ENCODE results near the gene ZNF789. TPM values are rescaled to one million over a fixed set of nuclear protein-coding genes. Genes with fewer than 3 reads are reported as not detected.

The ZNF789 gene
- total and polyA plus RNA-seq, 2 donors (not counting 3 experiments of a cell fraction or from before 2014, with no cell fraction given), result 11.6 to 21.6 TPM

GRCh38 chr7:99535667-99536066 lies 63.0 kb downstream of the ZNF789 start:
- no peak overlapping the region for H3K4me3 ChIP-seq (replicated peaks in 1 of 3; ENCODE audit: insufficient read depth in 1 of 3, low read depth in 1 of 3, low read length in 3 of 3)
- no peak for FAIRE-seq
- H3K27ac ChIP-seq (ENCODE audit: insufficient read depth, low read depth, low read length), result no peak overlapping the region
- no peaks in the 10 kb centered on the region for H3K79me2 ChIP-seq (ENCODE audit: control insufficient read depth, insufficient read depth, low read length)
- no peak overlapping the region for H2AFZ ChIP-seq (ENCODE audit: low read depth, low read length)
- TF ChIP-seq MAX (IDR thresholded peaks at IDR 0.05; ENCODE audit: insufficient read depth, insufficient read length) (no peak), FOS (IDR thresholded peaks at IDR 0.05; ENCODE audit: borderline replicate concordance, insufficient read depth, low read length) (no peak), CTCF (IDR thresholded peaks at IDR 0.05; ENCODE audit: extremely low read depth in 1 of 2, insufficient read depth in 1 of 2, low read depth in 1 of 2, low read length in 2 of 2) (no peak), MYC (IDR thresholded peaks at IDR 0.05; ENCODE audit: low read depth, low read length) (no peak), GATA2 (IDR thresholded peaks at IDR 0.05; ENCODE audit: insufficient read depth, insufficient read length, low read depth, low read length) (no peak), EZH2 (IDR thresholded peaks at IDR 0.05; ENCODE audit: borderline replicate concordance, low read depth, low read length, severe bottlenecking) (no peak), JUN (IDR thresholded peaks at IDR 0.05; ENCODE audit: borderline replicate concordance, insufficient read depth, insufficient read length, low read depth) (no peak), POLR2A (IDR thresholded peaks at IDR 0.05; ENCODE audit: low read depth, low read length) (no peak), POLR2AphosphoS5 (IDR thresholded peaks at IDR 0.05; ENCODE audit: insufficient read depth, low read depth, low read length) (no peak)
- H3K9ac ChIP-seq (replicated peaks; ENCODE audit: extremely low read depth, insufficient read depth, low read length), result no peak overlapping the region
- ChIA-PET POLR2A (interaction anchor here (0.7 kb wide), 1 partner anchor 41 kb away, joined by 3 read pairs; no protein-coding TSS in a partner anchor), CTCF (no interaction called here)
- H3K4me2 ChIP-seq (ENCODE audit: insufficient read depth, low read length), result no peak overlapping the region
- no peaks in the 10 kb centered on the region for H3K4me1 ChIP-seq (ENCODE audit: control insufficient read depth, extremely low read depth, insufficient read depth, low read length)
- H3K9me3 ChIP-seq (replicated peaks; ENCODE audit: control insufficient read depth, insufficient read depth, low read length), result peaks cover 13% of the 10 kb centered on the region
- intact Hi-C loops (cut with micrococcal nuclease) (no loop called here), dilution Hi-C loops (cut with MboI; ENCODE audit: extremely low pct_ligation_motif_present, low sequenced_read_pairs) (no loop called here)
- H4K20me1 ChIP-seq (replicated peaks; ENCODE audit: control insufficient read depth, extremely low read depth, insufficient read depth, low read length), result no peaks in the 10 kb centered on the region
- BruUV-seq (replicated peaks), result no TSS peak
- DNase-seq (ENCODE audit: low read depth, low spot score), result no peak
- no peaks in the 10 kb centered on the region for H3K9me1 ChIP-seq (replicated peaks; ENCODE audit: control insufficient read depth, extremely low read depth, insufficient read depth, low read length)
- H3K27me3 ChIP-seq (ENCODE audit: control insufficient read depth in 2 of 2, insufficient read depth in 2 of 2, low read length in 2 of 2), result no peaks in the 10 kb centered on the region
- H3K36me3 ChIP-seq (ENCODE audit: control insufficient read depth in 2 of 2, extremely low read depth in 1 of 2, insufficient read depth in 2 of 2, low read length in 2 of 2), result peaks cover 12 to 16% of the 10 kb centered on the region in 2 experiments

Other genes with a start within 250 kb of the ZNF789 start
- 0.09 and 0.11 TPM in 2 replicates for gene MYH16, start 200.1 kb upstream of the ZNF789 start, total RNA-seq
- gene MYH16, start 200.1 kb upstream of the ZNF789 start, polyA plus RNA-seq, result 0.01 and 0.03 TPM in 2 replicates
- 243 TPM in 2 replicates for gene ARPC1A, start 147.0 kb upstream of the ZNF789 start, total RNA-seq
- gene ARPC1A, start 147.0 kb upstream of the ZNF789 start, polyA plus RNA-seq, result 171 and 200 TPM in 2 replicates
- 232 and 294 TPM in 2 replicates for gene ARPC1B, start 98.2 kb upstream of the ZNF789 start, total RNA-seq
- 732 and 831 TPM in 2 replicates for gene ARPC1B, start 98.2 kb upstream of the ZNF789 start, polyA plus RNA-seq
- gene PDAP1, start 64.3 kb upstream of the ZNF789 start, total RNA-seq, result 148 and 150 TPM in 2 replicates
- gene PDAP1, start 64.3 kb upstream of the ZNF789 start, polyA plus RNA-seq, result 19.3 and 32.6 TPM in 2 replicates
- gene BUD31, start 63.9 kb upstream of the ZNF789 start, total RNA-seq, result 113 and 122 TPM in 2 replicates
- 67.1 and 67.8 TPM in 2 replicates for gene BUD31, start 63.9 kb upstream of the ZNF789 start, polyA plus RNA-seq
- 6.9 and 9.6 TPM in 2 replicates for gene PTCD1, start 34.1 kb upstream of the ZNF789 start, total RNA-seq
- gene PTCD1, start 34.1 kb upstream of the ZNF789 start, polyA plus RNA-seq, result 3.8 and 4.2 TPM in 2 replicates
- 48.3 and 51.5 TPM in 2 replicates for gene CPSF4, start 33.9 kb upstream of the ZNF789 start, total RNA-seq
- gene CPSF4, start 33.9 kb upstream of the ZNF789 start, polyA plus RNA-seq, result 53.0 and 56.1 TPM in 2 replicates
- 348 and 369 TPM in 2 replicates for gene ATP5MF, start 6.7 kb upstream of the ZNF789 start, total RNA-seq
- 2,129 and 2,140 TPM in 2 replicates for gene ATP5MF, start 6.7 kb upstream of the ZNF789 start, polyA plus RNA-seq
- 19.8 and 22.8 TPM in 2 replicates for gene ZNF394, start 27.4 kb downstream of the ZNF789 start, total RNA-seq
- 8.3 and 8.6 TPM in 2 replicates for gene ZNF394, start 27.4 kb downstream of the ZNF789 start, polyA plus RNA-seq
- gene ZKSCAN5, start 31.8 kb downstream of the ZNF789 start, total RNA-seq, result 9.6 and 9.7 TPM in 2 replicates
- 3.6 and 4.3 TPM in 2 replicates for gene ZKSCAN5, start 31.8 kb downstream of the ZNF789 start, polyA plus RNA-seq
- 3.0 and 3.6 TPM in 2 replicates for gene FAM200A, start 79.2 kb downstream of the ZNF789 start, total RNA-seq
- gene FAM200A, start 79.2 kb downstream of the ZNF789 start, polyA plus RNA-seq, result 1.7 and 2.1 TPM in 2 replicates
- 15.7 and 16.9 TPM in 2 replicates for gene ZNF655, start 85.8 kb downstream of the ZNF789 start, total RNA-seq
- gene ZNF655, start 85.8 kb downstream of the ZNF789 start, polyA plus RNA-seq, result 17.4 and 20.4 TPM in 2 replicates
- not detected in 2 replicates for gene TMEM225B, start 125.4 kb downstream of the ZNF789 start, total RNA-seq
- 0.08 and 0.29 TPM in 2 replicates for gene TMEM225B, start 125.4 kb downstream of the ZNF789 start, polyA plus RNA-seq
- gene ZSCAN25, start 144.1 kb downstream of the ZNF789 start, total RNA-seq, result 11.4 and 13.8 TPM in 2 replicates
- gene ZSCAN25, start 144.1 kb downstream of the ZNF789 start, polyA plus RNA-seq, result 8.4 and 8.9 TPM in 2 replicates
- not detected in 2 replicates for gene CYP3A5, start 207.1 kb downstream of the ZNF789 start, total RNA-seq
- not detected in 2 replicates for gene CYP3A5, start 207.1 kb downstream of the ZNF789 start, polyA plus RNA-seq